Measurements from ENCODE around the gene TRMO. TPM values are rescaled to one million over a fixed set of nuclear protein-coding genes. Genes with fewer than 3 reads are reported as not detected.
A peak's percentile ranks its signal among the peaks of the same experiment; 100 is the strongest.

The TRMO gene
- total RNA-seq, 4 donors from 2014 or later = 25.7 to 104 (median 29.3) TPM

DNA sequence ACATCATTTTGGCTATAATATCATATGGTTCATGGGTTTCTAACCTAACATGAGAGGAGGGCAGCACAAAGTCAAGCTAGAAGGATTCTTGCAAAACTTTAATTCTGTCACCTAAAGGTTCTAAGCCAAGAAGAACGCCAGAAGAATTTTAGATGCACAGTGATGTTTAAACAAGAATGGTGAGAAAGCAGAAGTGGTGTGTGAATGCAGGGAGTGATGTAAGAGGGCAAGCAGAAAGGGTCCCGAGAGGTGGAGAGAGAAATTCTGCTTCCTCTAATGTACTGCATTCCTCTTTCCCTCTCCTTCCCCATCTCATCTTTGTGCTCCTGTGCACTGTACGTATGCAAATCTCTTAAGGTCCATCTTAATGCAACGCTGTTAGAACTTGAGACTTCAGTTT lies 2.1 kb upstream of the TRMO start:
- Histone ChIP-seq H3K4me3 (no peak overlapping the region), H3K9me3 (no peaks in the 10 kb centered on the region), H3K4me1 (peaks cover 0 to 17% (median 2%) of the 10 kb centered on the region in 4 donors), H3K36me3 (no peaks in the 10 kb centered on the region), H3K27me3 (no peaks in the 10 kb centered on the region), H3K27ac (no peak overlapping the region)
- TF ChIP-seq CTCF (IDR thresholded peaks at IDR 0.05) (no peak), POLR2A (IDR thresholded peaks at IDR 0.05) (no peak)
- DNase-seq = no peak

- Histone ChIP-seq H3K4me1 (peaks cover 0 to 21% (median 2%) of the 10 kb centered on the region in 4 donors), H3K27me3 (no peaks in the 10 kb centered on the region), H3K4me3 (peak overlapping the region in 2 of 4 donors; percentile 19 to 71), H3K9me3 (no peaks in the 10 kb centered on the region), H3K27ac (peak overlapping the region in 3 of 4 donors; percentile 97 to 99 (median 99)), H3K36me3 (no peaks in the 10 kb centered on the region)
- peak; percentile 60 to 94 (median 89) for DNase-seq
- TF ChIP-seq POLR2A (IDR thresholded peaks at IDR 0.05) (no peak), CTCF (IDR thresholded peaks at IDR 0.05) (peak; percentile 77 to 89 (median 84))
Measured at GRCh38 chr9:97923529-97924108, 1.3 kb upstream of the TRMO start.

GRCh38 chr9:97919217-97919813 lies 3.0 kb downstream of the TRMO start:
- no peak for DNase-seq
- Histone ChIP-seq H3K9me3 (no peaks in the 10 kb centered on the region), H3K4me3 (no peak overlapping the region), H3K27me3 (no peaks in the 10 kb centered on the region), H3K4me1 (peaks cover 0 to 21% (median 2%) of the 10 kb centered on the region in 4 donors), H3K36me3 (peaks cover 0 to 16% (median 0%) of the 10 kb centered on the region in 3 donors), H3K27ac (peak overlapping the region in 3 of 4 donors; percentile 18 to 99 (median 44))
- TF ChIP-seq CTCF (IDR thresholded peaks at IDR 0.05) (no peak), POLR2A (IDR thresholded peaks at IDR 0.05) (no peak)

DNA sequence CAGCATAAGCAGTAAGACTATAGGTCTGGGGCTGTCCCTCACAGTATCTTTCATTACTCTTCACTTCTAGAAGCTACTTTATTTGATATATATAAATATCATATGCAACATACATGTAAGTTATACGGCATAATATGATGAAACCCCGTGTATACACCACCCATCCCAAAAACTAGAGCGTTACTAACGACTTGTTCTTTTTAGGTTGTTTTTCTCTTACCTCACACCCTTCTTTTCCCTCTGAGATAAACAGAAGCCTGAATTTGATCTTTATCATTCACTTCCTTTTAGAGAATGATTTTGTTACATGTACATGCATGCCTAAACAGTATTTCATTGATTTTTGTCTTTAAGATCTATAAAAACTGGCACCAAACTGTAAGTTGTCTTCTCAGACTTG lies 3.7 kb downstream of the TRMO start:
- Histone ChIP-seq H3K4me1 (peaks cover 0 to 21% (median 2%) of the 10 kb centered on the region in 4 donors), H3K4me3 (no peak overlapping the region), H3K36me3 (peaks cover 0 to 16% (median 0%) of the 10 kb centered on the region in 3 donors), H3K27me3 (no peaks in the 10 kb centered on the region), H3K9me3 (no peaks in the 10 kb centered on the region), H3K27ac (peak overlapping the region in 2 of 4 donors; percentile 18 to 33)
- no peak for TF ChIP-seq POLR2A (IDR thresholded peaks at IDR 0.05)
- no peak for TF ChIP-seq CTCF (IDR thresholded peaks at IDR 0.05)
- DNase-seq = no peak

DNA sequence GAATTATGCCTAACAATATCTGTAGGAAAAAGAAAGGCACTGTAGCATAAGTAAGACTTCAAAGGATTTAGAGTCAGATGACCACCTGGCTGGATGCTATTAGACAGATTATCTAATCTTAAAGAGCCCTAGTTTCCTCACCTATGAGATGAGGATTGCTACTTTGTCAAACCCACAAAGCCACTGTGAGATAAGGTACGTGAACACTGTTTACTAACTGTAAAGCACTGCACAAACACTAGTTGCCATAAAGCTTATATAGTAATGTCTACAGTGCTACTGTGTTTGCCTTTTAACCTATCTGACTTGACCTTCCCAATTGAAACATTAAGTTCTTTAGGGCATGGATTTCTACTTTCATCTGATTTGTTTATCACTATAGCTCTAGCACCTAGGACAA lies 10.3 kb downstream of the TRMO start:
- Histone ChIP-seq H3K27ac (no peak overlapping the region), H3K9me3 (no peaks in the 10 kb centered on the region), H3K4me1 (peaks cover 0 to 11% (median 0%) of the 10 kb centered on the region in 4 donors), H3K27me3 (no peaks in the 10 kb centered on the region), H3K36me3 (peaks cover 0 to 76% (median 0%) of the 10 kb centered on the region in 3 donors), H3K4me3 (no peak overlapping the region)
- DNase-seq = no peak
- TF ChIP-seq CTCF (IDR thresholded peaks at IDR 0.05) (no peak), POLR2A (IDR thresholded peaks at IDR 0.05) (no peak)

Measured in Peyer's patch (tissue), 4 donors.